Neuronal stem cell (in vitro differentiated cells): ENCODE results near the gene MAML2.

Experiments
- DNase-seq: peaks from one replicate; pipeline ENCODE4 v3.0.0-alpha.2; 2013; ENCODE audit warnings: low spot score
- H2AFZ ChIP-seq: one replicate; pipeline ENCODE4 v1.6.1; 2013; ENCODE audit warnings: mild to moderate bottlenecking, low read length, inconsistent platforms
- H2AK5ac ChIP-seq: 2 replicates; pipeline ENCODE4 v1.6.1; 2013; ENCODE audit warnings: low read depth, mild to moderate bottlenecking, inconsistent platforms, low read length, moderate library complexity, mixed read lengths
- H2BK120ac ChIP-seq: 2 replicates; pipeline ENCODE4 v1.6.1; 2013; ENCODE audit warnings: low read depth, mild to moderate bottlenecking, inconsistent platforms, low read length, moderate library complexity, mixed read lengths
- H2BK12ac ChIP-seq: one replicate; pipeline ENCODE4 v1.6.1; 2013; ENCODE audit warnings: low read length, inconsistent platforms
- H2BK15ac ChIP-seq: 2 replicates; pipeline ENCODE4 v1.6.1; 2013; ENCODE audit warnings: mild to moderate bottlenecking, low read length, inconsistent platforms, mixed read lengths
- H2BK5ac ChIP-seq: one replicate; pipeline ENCODE4 v1.6.1; 2013; ENCODE audit warnings: inconsistent platforms, mild to moderate bottlenecking, low read length, moderate library complexity
- H3K14ac ChIP-seq: one replicate; pipeline ENCODE4 v1.6.1; 2013; ENCODE audit warnings: low read length, inconsistent platforms
- H3K18ac ChIP-seq: 2 replicates; pipeline ENCODE4 v1.6.1; 2013; ENCODE audit warnings: low read length, inconsistent platforms
- H3K23ac ChIP-seq: 2 replicates; pipeline ENCODE4 v1.6.1; 2013; ENCODE audit warnings: low read depth, mild to moderate bottlenecking, mixed read lengths, low read length, inconsistent platforms; ENCODE audit not compliant: poor library complexity
- H3K27ac ChIP-seq: replicated peaks from 3 replicates; pipeline ENCODE4 v1.5.1; 2013; ENCODE audit warnings: low read length, inconsistent platforms
- H3K27me3 ChIP-seq, 3 experiments: 2 replicates each; pipeline ENCODE4 v1.6.1; 2013; ENCODE audit warnings: low read length in 3 of 3, mild to moderate bottlenecking in 2 of 3, inconsistent platforms in 1 of 3, low read depth in 1 of 3, mixed read lengths in 1 of 3, moderate library complexity in 1 of 3; ENCODE audit not compliant: control insufficient read depth in 3 of 3, insufficient read depth in 3 of 3
- H3K36me3 ChIP-seq, 2 donors: replicated peaks in 1 of 2; 2 replicates each; pipeline ENCODE4 v1.6.1; 2013; ENCODE audit warnings: low read length in 2 of 2; ENCODE audit not compliant: control insufficient read depth in 2 of 2, insufficient read depth in 2 of 2
- H3K4ac ChIP-seq: 2 replicates; pipeline ENCODE4 v1.6.1; 2013; ENCODE audit warnings: inconsistent platforms, mild to moderate bottlenecking, low read length, moderate library complexity
- H3K4me1 ChIP-seq, 2 donors: 1 replicate in 1 of 2; 2 replicates in 1 of 2; pipeline ENCODE4 v1.6.1; 2013; ENCODE audit warnings: low read length in 2 of 2, low read depth in 1 of 2; ENCODE audit not compliant: control insufficient read depth in 2 of 2, insufficient read depth in 1 of 2
- H3K4me2 ChIP-seq: one replicate; pipeline ENCODE4 v1.6.1; 2013; ENCODE audit warnings: mild to moderate bottlenecking, low read length, inconsistent platforms; ENCODE audit not compliant: insufficient read depth, poor library complexity, severe bottlenecking
- H3K4me3 ChIP-seq, 2 donors: 2 replicates each; pipeline ENCODE4 v1.5.1; 2013; ENCODE audit warnings: low read length in 2 of 2, mild to moderate bottlenecking in 2 of 2, inconsistent platforms in 1 of 2, moderate library complexity in 1 of 2
- H3K79me1 ChIP-seq: one replicate; pipeline ENCODE4 v1.6.1; 2013; ENCODE audit warnings: low read depth, mild to moderate bottlenecking, inconsistent platforms, low read length, moderate library complexity
- H3K9ac ChIP-seq: one replicate; pipeline ENCODE4 v1.6.1; 2013; ENCODE audit warnings: mild to moderate bottlenecking, low read depth, low read length, inconsistent platforms; ENCODE audit not compliant: poor library complexity
- H3K9me3 ChIP-seq, 2 donors: replicated peaks in 1 of 2; 2 replicates each; pipeline versions ENCODE3 to v1.6.1; 2013; ENCODE audit warnings: low read length in 2 of 2, mild to moderate bottlenecking in 2 of 2, inconsistent platforms in 1 of 2, low read depth in 1 of 2, mixed read lengths in 1 of 2, moderate library complexity in 1 of 2; ENCODE audit not compliant: control insufficient read depth in 2 of 2, insufficient read depth in 1 of 2
- H4K8ac ChIP-seq: one replicate; pipeline ENCODE4 v1.6.1; 2013; ENCODE audit warnings: low read depth, mild to moderate bottlenecking, inconsistent platforms, low read length, moderate library complexity
- H4K91ac ChIP-seq: one replicate; pipeline ENCODE4 v1.6.1; 2013; ENCODE audit warnings: low read length, low read depth, mild to moderate bottlenecking, inconsistent platforms; ENCODE audit not compliant: poor library complexity
- WGBS, 2 donors: extraction: QIAGEN DNeasy Blood & Tissue Kit; methylation state at CpG; one replicate each; pipeline ENCODE4 v1.1.7; 2013; ENCODE audit warnings: missing lambda C conversion rate in 2 of 2, mixed read lengths in 1 of 2; ENCODE audit not compliant: insufficient read length in 2 of 2, insufficient replicate concordance in 1 of 2; ENCODE audit errors: extremely low coverage in 2 of 2; 5-methylcytosine and 5-hydroxymethylcytosine counted together

MAML2 gene

DNA sequence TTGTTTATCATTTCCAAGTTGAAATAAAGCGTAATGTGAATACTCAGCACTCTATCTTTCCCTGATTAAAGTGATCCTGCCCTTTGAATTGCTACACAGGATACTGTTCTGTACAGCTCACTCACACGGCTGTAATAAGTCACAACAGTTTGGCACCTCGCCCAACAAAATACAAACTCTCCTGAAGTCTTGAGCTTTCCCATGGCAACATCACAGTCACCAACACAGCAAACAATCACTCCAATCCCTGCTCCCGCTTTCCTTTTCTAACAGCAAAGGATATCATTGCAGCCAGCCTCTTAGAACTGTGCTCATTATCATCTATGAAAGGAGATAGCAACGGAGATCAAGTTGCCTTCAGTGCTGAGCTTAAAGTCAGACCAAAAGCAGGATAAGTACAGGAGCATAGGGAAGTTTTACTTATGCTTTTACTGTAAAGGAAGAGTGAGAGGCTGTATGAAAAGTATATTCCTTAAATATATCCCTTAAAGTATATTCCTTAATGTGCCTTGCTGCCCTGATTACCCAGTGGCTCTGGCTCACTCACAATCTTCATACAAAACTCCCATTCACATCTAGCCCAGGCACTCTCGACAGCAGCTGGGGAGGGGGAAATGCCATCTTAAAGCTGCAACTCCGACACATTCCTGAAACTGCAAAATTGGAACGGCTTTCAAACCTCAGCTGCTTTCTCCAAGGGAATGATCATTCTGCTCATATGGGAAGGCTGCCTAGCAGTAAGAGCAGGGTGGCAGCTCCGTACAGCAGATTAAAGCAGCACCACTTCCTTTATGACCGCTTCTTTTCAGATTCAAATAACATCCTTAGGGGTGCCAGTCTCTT lies 35.8 kb downstream of the MAML2 start:
- peaks cover 13 to 34% of the 10 kb centered on the region in 2 donors for H3K4me1 ChIP-seq
- no peaks in the 10 kb centered on the region for H3K79me1 ChIP-seq
- no peak overlapping the region for H4K91ac ChIP-seq
- no peaks in the 10 kb centered on the region for H3K9me3 ChIP-seq
- peak overlapping the region; percentile 51 for H2AFZ ChIP-seq
- H3K27ac ChIP-seq, result peak overlapping the region; percentile 60
- no peak overlapping the region for H4K8ac ChIP-seq
- peak overlapping the region in 1 of 2 donors; percentile 26 for H3K4me3 ChIP-seq
- no peak overlapping the region for H2BK120ac ChIP-seq
- H3K4me2 ChIP-seq, result peak overlapping the region; percentile 52
- no CpG with 5 or more reads among the region's 10 CpGs for WGBS, 2 donors
- no peak overlapping the region for H3K4ac ChIP-seq
- H2BK12ac ChIP-seq, result no peak overlapping the region
- DNase-seq, result peak; percentile 42
- no peak overlapping the region for H3K14ac ChIP-seq
- no peaks in the 10 kb centered on the region for H3K36me3 ChIP-seq
- H3K27me3 ChIP-seq, result no peaks in the 10 kb centered on the region
- H2AK5ac ChIP-seq, result no peak overlapping the region
- no peak overlapping the region for H2BK15ac ChIP-seq
- no peak overlapping the region for H3K18ac ChIP-seq
- H3K9ac ChIP-seq, result no peak overlapping the region
- H3K23ac ChIP-seq, result no peak overlapping the region
- H2BK5ac ChIP-seq, result no peak overlapping the region

GRCh38 chr11:96306600-96306932 lies 36.4 kb downstream of the MAML2 start:
- no peak overlapping the region for H4K8ac ChIP-seq
- no peak overlapping the region for H3K4me2 ChIP-seq
- no CpG with 5 or more reads among the region's 3 CpGs for WGBS, 2 donors
- H3K27ac ChIP-seq, result no peak overlapping the region
- H3K27me3 ChIP-seq, result no peaks in the 10 kb centered on the region
- no peak overlapping the region for H3K18ac ChIP-seq
- peak overlapping the region; percentile 11 for H2AFZ ChIP-seq
- H2BK15ac ChIP-seq, result no peak overlapping the region
- H4K91ac ChIP-seq, result no peak overlapping the region
- peak overlapping the region in 1 of 2 donors; percentile 26 for H3K4me3 ChIP-seq
- no peak overlapping the region for H3K23ac ChIP-seq
- H2BK120ac ChIP-seq, result no peak overlapping the region
- no peak overlapping the region for H2BK5ac ChIP-seq
- no peak overlapping the region for H3K9ac ChIP-seq
- H2BK12ac ChIP-seq, result no peak overlapping the region
- no peak for DNase-seq
- H3K14ac ChIP-seq, result no peak overlapping the region
- no peak overlapping the region for H3K4ac ChIP-seq
- peaks cover 13 to 34% of the 10 kb centered on the region in 2 donors for H3K4me1 ChIP-seq
- H3K79me1 ChIP-seq, result no peaks in the 10 kb centered on the region
- no peaks in the 10 kb centered on the region for H3K36me3 ChIP-seq
- no peak overlapping the region for H2AK5ac ChIP-seq
- peaks cover 0 to under 1% of the 10 kb centered on the region in 2 donors for H3K9me3 ChIP-seq

DNA sequence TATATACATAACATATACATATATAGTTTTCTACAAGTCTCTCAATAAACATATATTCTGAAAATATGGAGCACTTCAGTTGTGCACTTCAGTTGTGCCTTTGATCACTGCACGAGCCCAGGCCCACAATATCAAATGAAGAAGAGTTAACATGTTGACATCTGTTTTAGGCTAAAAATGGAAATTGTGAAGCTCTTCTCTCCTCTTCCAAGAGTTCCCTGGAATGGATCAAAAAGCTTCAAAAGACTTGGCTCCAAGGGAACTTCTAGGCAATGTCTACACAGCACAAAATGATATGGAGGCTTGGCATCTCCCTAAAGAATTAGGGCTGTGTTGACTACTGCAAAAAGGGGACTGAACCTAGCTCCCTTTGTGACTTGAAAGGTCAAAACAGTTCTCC lies 36.9 kb downstream of the MAML2 start:
- H2BK15ac ChIP-seq, result no peak overlapping the region
- H3K27ac ChIP-seq, result no peak overlapping the region
- no peak overlapping the region for H3K9ac ChIP-seq

GRCh38 chr11:96303980-96304379 lies 39.0 kb downstream of the MAML2 start:
- Histone ChIP-seq H3K27me3 (no peaks in the 10 kb centered on the region), H4K8ac (no peak overlapping the region), H2BK15ac (no peak overlapping the region), H3K14ac (no peak overlapping the region), H2AK5ac (no peak overlapping the region), H2BK120ac (no peak overlapping the region), H3K18ac (no peak overlapping the region), H3K4me2 (no peak overlapping the region), H3K79me1 (no peaks in the 10 kb centered on the region), H3K4me1 (peaks cover 14 to 26% of the 10 kb centered on the region in 2 donors), H3K4me3 (no peak overlapping the region), H3K4ac (no peak overlapping the region), H2AFZ (no peak overlapping the region), H2BK12ac (no peak overlapping the region), H3K9ac (no peak overlapping the region), H3K23ac (no peak overlapping the region), H4K91ac (no peak overlapping the region), H3K9me3 (peaks cover 0 to 5% of the 10 kb centered on the region in 2 donors), H2BK5ac (no peak overlapping the region), H3K36me3 (no peaks in the 10 kb centered on the region), H3K27ac (no peak overlapping the region)
- no peak for DNase-seq
- no CpG with 5 or more reads among the region's 3 CpGs for WGBS, 2 donors

More for the DNA sequence above, 36.9 kb downstream of the MAML2 start:
- no peak overlapping the region for H2BK120ac ChIP-seq
- H2BK5ac ChIP-seq, result no peak overlapping the region
- DNase-seq, result no peak
- no peak overlapping the region for H2BK12ac ChIP-seq
- H3K27me3 ChIP-seq, result no peaks in the 10 kb centered on the region
- no peak overlapping the region for H3K18ac ChIP-seq
- peak overlapping the region in 1 of 2 donors; percentile 26 for H3K4me3 ChIP-seq
- H4K8ac ChIP-seq, result no peak overlapping the region
- no peaks in the 10 kb centered on the region for H3K36me3 ChIP-seq
- H3K9me3 ChIP-seq, result peaks cover 0 to 5% of the 10 kb centered on the region in 2 donors
- no peaks in the 10 kb centered on the region for H3K79me1 ChIP-seq
- WGBS, 2 donors, result no CpG with 5 or more reads among the region's 1 CpG
- H3K14ac ChIP-seq, result no peak overlapping the region
- peak overlapping the region; percentile 11 for H2AFZ ChIP-seq
- H2AK5ac ChIP-seq, result no peak overlapping the region
- H3K4ac ChIP-seq, result no peak overlapping the region
- H3K4me2 ChIP-seq, result no peak overlapping the region
- no peak overlapping the region for H4K91ac ChIP-seq
- H3K4me1 ChIP-seq, result peaks cover 13 to 31% of the 10 kb centered on the region in 2 donors
- no peak overlapping the region for H3K23ac ChIP-seq
